Coronary artery (tissue), 2 donors: Measurements from ENCODE around the gene PDE8B.

Experiments used
- DNase-seq: peaks from one replicate; pipeline ENCODE4 v3.0.0-alpha.2; 2017; ENCODE audit warnings: low spot score
- H3K27ac ChIP-seq, 2 donors: fragments of 200-600 bp; sonication (generic); one replicate each; pipeline ENCODE4 v1.5.1; 2016 to 2019
- H3K4me3 ChIP-seq: fragments of 200-600 bp; sonication (generic); 2 replicates; pipeline ENCODE4 v1.5.1; 2016; ENCODE audit warnings: mild to moderate bottlenecking, moderate library complexity
- TF ChIP-seq, protein P1 (sequence below): fragments of 200-600 bp; sonication (generic); IDR thresholded peaks from one replicate; pipeline ENCODE4 v1.5.1; 2019; ENCODE audit warnings: antibody characterized with exemption

The PDE8B gene

DNA sequence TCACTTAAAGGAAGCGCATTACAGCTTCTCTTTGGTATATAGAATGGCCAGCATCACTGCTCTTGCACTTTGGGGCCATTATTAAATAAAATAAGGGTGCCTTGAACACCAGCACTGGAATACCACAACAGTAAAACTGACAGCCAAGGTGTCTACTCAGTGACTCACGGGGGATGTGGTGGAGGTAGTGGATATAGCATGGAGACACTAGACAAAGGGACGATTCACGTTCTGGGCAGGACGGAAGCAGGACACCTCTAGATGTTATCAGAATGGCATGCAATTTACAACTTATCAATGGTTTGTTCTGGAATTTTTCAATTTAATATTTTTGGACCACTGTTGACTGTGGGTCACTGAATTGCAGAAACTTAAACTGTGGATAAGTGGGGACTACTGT, 32.9 kb upstream of the PDE8B start:
- no peak overlapping the region for H3K27ac ChIP-seq
- TF ChIP-seq, protein P1, sequence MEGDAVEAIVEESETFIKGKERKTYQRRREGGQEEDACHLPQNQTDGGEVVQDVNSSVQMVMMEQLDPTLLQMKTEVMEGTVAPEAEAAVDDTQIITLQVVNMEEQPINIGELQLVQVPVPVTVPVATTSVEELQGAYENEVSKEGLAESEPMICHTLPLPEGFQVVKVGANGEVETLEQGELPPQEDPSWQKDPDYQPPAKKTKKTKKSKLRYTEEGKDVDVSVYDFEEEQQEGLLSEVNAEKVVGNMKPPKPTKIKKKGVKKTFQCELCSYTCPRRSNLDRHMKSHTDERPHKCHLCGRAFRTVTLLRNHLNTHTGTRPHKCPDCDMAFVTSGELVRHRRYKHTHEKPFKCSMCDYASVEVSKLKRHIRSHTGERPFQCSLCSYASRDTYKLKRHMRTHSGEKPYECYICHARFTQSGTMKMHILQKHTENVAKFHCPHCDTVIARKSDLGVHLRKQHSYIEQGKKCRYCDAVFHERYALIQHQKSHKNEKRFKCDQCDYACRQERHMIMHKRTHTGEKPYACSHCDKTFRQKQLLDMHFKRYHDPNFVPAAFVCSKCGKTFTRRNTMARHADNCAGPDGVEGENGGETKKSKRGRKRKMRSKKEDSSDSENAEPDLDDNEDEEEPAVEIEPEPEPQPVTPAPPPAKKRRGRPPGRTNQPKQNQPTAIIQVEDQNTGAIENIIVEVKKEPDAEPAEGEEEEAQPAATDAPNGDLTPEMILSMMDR: no peak
- DNase-seq: no peak
- no peak overlapping the region for H3K4me3 ChIP-seq

DNA sequence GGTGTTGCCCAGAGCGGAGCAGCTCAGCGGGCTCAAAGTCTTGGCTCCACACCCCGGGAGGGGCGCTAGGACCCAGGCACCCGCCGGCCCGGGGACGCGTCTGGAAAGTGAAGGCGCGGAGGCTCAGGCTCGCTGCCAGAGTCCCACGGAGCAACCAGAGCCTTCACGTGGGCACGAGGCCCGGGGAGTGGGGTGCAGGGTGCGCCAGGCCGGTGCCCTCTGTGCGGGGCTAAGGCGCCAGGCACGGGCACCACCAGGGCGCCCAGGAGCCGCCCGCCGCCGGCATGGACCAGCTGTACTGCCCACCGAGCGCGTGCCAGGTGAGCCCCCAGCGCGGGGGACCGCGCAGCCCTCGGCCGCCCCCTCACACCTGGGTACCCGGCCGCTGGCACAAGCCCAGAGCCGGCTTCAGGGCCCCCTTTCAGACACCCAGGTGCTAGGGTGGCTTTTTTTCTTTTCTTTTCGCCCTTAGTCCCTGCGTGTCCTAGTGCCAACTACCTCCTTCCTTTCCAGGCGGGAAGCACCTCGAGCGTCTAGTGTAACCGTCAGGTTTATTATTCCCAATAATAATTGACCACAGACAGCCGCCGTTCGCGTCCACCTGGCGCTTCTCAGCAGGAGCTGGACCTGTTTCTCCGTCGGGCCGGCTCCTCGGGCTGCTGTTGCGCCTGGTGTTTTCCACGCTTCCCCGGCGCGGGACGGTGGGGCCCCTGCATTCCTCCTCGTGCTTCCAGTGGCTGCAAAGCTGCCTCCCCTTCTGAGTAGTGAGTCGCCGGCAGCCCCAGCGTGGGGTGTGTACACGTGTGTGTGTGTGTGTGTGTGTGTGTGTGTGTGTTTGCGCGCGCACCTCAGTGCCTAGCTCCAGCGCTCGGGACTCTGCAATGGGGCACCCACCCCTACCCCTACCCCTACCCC, 30.1 kb upstream of the PDE8B start:
- TF ChIP-seq, protein P1: no peak
- H3K27ac ChIP-seq: peak overlapping the region in 1 of 2 donors; percentile 68
- H3K4me3 ChIP-seq: peak overlapping the region; percentile 68
- DNase-seq: no peak

DNA sequence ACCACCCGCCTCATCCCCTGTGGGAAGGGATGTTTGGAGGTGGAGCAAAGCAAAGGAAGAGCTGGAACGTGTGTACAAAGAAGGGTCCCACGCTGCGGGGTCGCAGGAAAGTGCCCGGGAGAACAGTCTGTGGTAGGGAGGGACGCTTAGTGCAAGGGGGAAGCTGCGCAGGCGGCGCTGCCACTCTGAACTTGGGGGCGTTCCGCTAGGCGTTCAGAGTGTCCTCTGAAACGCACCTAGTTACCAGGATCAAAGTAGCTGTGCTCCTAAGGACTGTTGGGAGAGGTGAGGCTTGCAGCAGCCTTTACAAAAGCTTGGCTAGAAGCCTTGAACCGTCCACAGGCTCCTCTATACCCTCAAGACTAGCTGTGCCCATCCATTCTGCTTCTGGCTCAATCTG, 29.3 kb upstream of the PDE8B start:
- Histone ChIP-seq H3K4me3 (peak overlapping the region; percentile 68), H3K27ac (peak overlapping the region in 1 of 2 donors; percentile 68)
- DNase-seq: no peak
- TF ChIP-seq, protein P1: no peak

DNA sequence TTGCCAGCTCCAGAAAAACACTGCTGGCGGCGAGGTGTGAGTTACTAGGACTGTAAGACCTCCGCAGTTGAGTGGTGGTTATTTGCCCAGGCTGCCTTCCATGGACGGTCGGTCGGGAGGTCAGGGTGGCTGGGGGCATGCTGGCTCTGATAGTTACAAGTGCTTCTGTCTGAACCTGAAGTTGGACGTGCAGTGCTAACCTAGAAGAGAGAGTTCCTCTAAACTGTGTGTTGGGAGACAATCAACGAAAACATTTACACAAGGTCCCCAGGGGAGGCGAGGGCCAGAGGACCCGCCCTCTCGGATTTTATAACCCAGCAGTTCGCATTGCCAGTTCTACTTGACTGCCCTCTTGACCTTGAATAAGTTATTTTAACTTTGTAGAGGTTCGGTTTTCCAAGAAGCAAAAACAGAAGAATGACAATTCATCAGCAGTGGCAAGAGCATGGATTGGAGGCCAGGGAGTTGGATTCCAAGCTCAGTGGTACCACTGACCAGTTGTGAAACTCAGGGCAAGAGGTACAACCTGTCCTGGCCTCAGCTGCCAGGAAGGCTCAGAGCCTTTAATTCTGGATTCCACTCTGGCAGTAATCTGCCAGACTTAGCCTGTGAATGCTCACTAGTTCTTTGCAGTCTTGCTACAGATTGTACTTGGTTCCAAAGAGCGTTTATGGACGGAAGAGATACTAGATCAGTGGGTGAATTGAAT, 28.7 kb upstream of the PDE8B start:
- no peak for DNase-seq
- Histone ChIP-seq H3K27ac (peak overlapping the region in 1 of 2 donors; percentile 68), H3K4me3 (peak overlapping the region; percentile 68)
- TF ChIP-seq, protein P1: no peak

DNA sequence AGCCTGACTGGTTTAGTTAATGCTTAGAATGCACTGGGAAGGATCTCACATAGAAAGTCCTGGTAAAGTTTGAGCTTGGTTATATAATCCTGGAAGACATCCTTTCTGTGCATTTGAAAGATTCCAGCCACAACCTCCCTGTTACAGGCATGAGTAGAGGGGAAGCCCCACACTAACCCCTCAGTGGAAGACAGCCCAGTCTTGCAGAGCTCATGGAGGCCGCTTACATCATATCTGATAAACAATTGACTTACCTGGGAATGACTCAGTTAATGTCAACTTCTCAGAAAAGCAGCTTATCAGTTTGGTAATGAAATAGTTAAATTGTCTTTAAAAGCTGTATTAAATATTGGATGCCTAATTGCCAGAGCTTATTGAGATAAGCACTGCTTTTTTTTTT, 28.1 kb upstream of the PDE8B start:
- TF ChIP-seq, protein P1: no peak
- no peak overlapping the region for H3K4me3 ChIP-seq
- peak overlapping the region in 1 of 2 donors; percentile 12 for H3K27ac ChIP-seq
- no peak for DNase-seq

DNA sequence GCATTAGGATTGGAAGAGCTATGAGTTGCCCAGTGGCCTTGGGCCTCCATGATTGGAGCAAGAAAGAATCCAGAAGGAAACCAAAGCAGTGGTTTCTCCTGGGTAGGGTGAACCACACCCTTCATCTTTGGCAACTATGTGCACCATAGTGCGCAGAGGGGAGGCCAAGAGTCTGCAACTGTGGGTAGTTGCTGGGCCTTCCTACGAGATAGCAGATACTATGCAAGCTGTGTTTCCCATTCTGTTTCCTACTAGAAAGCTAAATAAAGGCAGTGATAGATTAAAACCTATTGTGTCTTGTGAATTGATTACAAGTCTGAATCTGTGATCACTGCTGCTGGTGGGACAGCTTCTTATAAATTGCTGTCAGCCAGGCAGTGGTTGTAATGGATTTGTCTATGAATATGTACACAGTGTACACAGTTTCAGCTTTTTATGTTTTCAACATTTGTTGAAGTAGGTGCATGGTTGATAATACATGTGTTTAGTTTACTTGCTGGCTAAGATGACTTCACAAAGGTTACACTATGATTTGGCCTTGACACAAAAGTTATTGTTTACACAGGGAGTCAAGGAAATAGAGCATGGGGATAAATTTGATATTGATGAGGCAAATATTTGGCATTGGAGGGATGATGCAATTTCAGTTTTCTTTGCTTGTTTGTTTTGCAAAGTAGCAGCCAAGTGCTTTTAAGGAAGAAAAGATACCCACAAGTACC, 23.7 kb upstream of the PDE8B start:
- TF ChIP-seq, protein P1: no peak

More for the DNA sequence above, 23.7 kb upstream of the PDE8B start:
- Histone ChIP-seq H3K27ac (no peak overlapping the region), H3K4me3 (no peak overlapping the region)
- DNase-seq: no peak
